ENCODE measurements around the gene LMX1A. TPM values are rescaled to one million over a fixed set of nuclear protein-coding genes. Genes with fewer than 3 reads are reported as not detected.

Gene LMX1A
- polyA plus RNA-seq, 3 donors: not detected

- no peaks in the 10 kb centered on the region for H3K79me2 ChIP-seq (ENCODE audit: insufficient read depth, low read length)
- no CpG with 5 or more reads among the region's 1 CpG for WGBS (ENCODE audit: insufficient coverage)
- intact Hi-C loops (cut with micrococcal nuclease): no loop called here
Observed at GRCh38 chr1:165169028-165169427, 187.5 kb downstream of the LMX1A start.

DNA sequence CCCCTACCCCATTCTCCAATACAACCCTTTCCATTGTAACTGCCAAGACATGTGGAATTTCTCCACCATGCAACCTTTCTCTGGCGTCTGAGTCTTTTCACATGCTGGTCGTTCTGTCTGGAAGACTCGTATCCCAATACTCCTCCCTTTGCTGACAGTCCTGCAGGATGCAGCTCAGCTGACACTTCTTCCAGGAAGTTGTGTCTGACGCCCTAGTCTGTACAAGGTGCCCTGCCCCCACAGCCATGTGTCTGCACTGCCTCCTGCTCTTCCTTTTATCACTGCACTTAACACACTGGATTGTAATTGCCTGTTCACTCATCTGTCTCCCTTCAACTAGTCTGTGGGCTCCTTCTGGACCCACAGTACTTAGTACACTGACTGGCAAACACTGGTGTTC, 188.0 kb downstream of the LMX1A start:
- Mint-ChIP-seq H3K9me3 (peaks cover 0 to 3% (median 0%) of the 10 kb centered on the region in 7 donors), H3K4me3 (no peak overlapping the region), H3K4me1 (no peaks in the 10 kb centered on the region), H3K36me3 (no peaks in the 10 kb centered on the region), H3K27ac (no peak overlapping the region), H3K27me3 (ENCODE audit: low read depth in 3 of 3) (peaks cover 0 to 11% (median 10%) of the 10 kb centered on the region in 3 donors)
- 37% methylated on average over 2 of the region's 4 CpGs for WGBS (ENCODE audit: insufficient coverage)
- TF ChIP-seq, protein P1, sequence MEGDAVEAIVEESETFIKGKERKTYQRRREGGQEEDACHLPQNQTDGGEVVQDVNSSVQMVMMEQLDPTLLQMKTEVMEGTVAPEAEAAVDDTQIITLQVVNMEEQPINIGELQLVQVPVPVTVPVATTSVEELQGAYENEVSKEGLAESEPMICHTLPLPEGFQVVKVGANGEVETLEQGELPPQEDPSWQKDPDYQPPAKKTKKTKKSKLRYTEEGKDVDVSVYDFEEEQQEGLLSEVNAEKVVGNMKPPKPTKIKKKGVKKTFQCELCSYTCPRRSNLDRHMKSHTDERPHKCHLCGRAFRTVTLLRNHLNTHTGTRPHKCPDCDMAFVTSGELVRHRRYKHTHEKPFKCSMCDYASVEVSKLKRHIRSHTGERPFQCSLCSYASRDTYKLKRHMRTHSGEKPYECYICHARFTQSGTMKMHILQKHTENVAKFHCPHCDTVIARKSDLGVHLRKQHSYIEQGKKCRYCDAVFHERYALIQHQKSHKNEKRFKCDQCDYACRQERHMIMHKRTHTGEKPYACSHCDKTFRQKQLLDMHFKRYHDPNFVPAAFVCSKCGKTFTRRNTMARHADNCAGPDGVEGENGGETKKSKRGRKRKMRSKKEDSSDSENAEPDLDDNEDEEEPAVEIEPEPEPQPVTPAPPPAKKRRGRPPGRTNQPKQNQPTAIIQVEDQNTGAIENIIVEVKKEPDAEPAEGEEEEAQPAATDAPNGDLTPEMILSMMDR (IDR thresholded peaks at IDR 0.05): no peak
- Histone ChIP-seq H3K4me1 (ENCODE audit: control insufficient read depth in 1 of 2, insufficient read depth in 2 of 2, low read length in 2 of 2) (no peaks in the 10 kb centered on the region), H3K79me2 (ENCODE audit: insufficient read depth, low read length) (no peaks in the 10 kb centered on the region), H3K36me3 (replicated peaks in 1 of 2; ENCODE audit: control insufficient read depth in 1 of 2, insufficient read depth in 2 of 2, low read length in 2 of 2) (no peaks in the 10 kb centered on the region), H4K20me1 (ENCODE audit: insufficient read depth, low read length) (no peaks in the 10 kb centered on the region), H3K4me2 (replicated peaks; ENCODE audit: extremely low read depth, low read length, poor library complexity, severe bottlenecking) (no peak overlapping the region), H3K9ac (ENCODE audit: insufficient read depth, low read length, poor library complexity, severe bottlenecking) (no peak overlapping the region), H3K27me3 (ENCODE audit: control insufficient read depth in 2 of 2, insufficient read depth in 2 of 2, low read length in 2 of 2) (no peaks in the 10 kb centered on the region), H2AFZ (ENCODE audit: insufficient read depth, low read depth, low read length, poor library complexity, severe bottlenecking) (no peak overlapping the region), H3K9me3 (replicated peaks in 1 of 2; ENCODE audit: control insufficient read depth in 1 of 2, insufficient read depth in 1 of 2, low read length in 2 of 2) (no peaks in the 10 kb centered on the region), H3K27ac (ENCODE audit: low read depth in 1 of 2, low read length in 2 of 2) (no peak overlapping the region), H3K4me3 (replicated peaks in 1 of 3; ENCODE audit: low read depth in 2 of 3, low read length in 3 of 3) (no peak overlapping the region)
- intact Hi-C loops (cut with micrococcal nuclease): no loop called here
- no peak for DNase-seq

More at GRCh38 chr1:165169028-165169427, 187.5 kb downstream of the LMX1A start:
- H3K9me3 Mint-ChIP-seq: peaks cover 0 to 4% (median 2%) of the 10 kb centered on the region in 7 donors
- Histone ChIP-seq H3K4me3 (replicated peaks in 1 of 3; ENCODE audit: low read depth in 2 of 3, low read length in 3 of 3) (no peak overlapping the region), H3K36me3 (replicated peaks in 1 of 2; ENCODE audit: control insufficient read depth in 1 of 2, insufficient read depth in 2 of 2, low read length in 2 of 2) (no peaks in the 10 kb centered on the region), H3K4me1 (ENCODE audit: control insufficient read depth in 1 of 2, insufficient read depth in 2 of 2, low read length in 2 of 2) (no peaks in the 10 kb centered on the region), H3K9me3 (replicated peaks in 1 of 2; ENCODE audit: control insufficient read depth in 1 of 2, insufficient read depth in 1 of 2, low read length in 2 of 2) (no peaks in the 10 kb centered on the region), H3K9ac (ENCODE audit: insufficient read depth, low read length, poor library complexity, severe bottlenecking) (no peak overlapping the region), H3K27me3 (ENCODE audit: control insufficient read depth in 2 of 2, insufficient read depth in 2 of 2, low read length in 2 of 2) (no peaks in the 10 kb centered on the region), H3K27ac (ENCODE audit: low read depth in 1 of 2, low read length in 2 of 2) (no peak overlapping the region), H4K20me1 (ENCODE audit: insufficient read depth, low read length) (no peaks in the 10 kb centered on the region), H2AFZ (ENCODE audit: insufficient read depth, low read depth, low read length, poor library complexity, severe bottlenecking) (no peak overlapping the region), H3K4me2 (replicated peaks; ENCODE audit: extremely low read depth, low read length, poor library complexity, severe bottlenecking) (no peak overlapping the region)
- TF ChIP-seq, protein P1 (IDR thresholded peaks at IDR 0.05): no peak
- H3K4me3 Mint-ChIP-seq: no peak overlapping the region
- no peaks in the 10 kb centered on the region for H3K36me3 Mint-ChIP-seq
- no peak overlapping the region for H3K27ac Mint-ChIP-seq
- H3K4me1 Mint-ChIP-seq: no peaks in the 10 kb centered on the region
- peaks cover 0 to 10% (median 10%) of the 10 kb centered on the region in 3 donors for H3K27me3 Mint-ChIP-seq (ENCODE audit: low read depth in 3 of 3)
- no peak for DNase-seq
